ENCODE measurements around the gene HIVEP3.

The HIVEP3 gene

DNA sequence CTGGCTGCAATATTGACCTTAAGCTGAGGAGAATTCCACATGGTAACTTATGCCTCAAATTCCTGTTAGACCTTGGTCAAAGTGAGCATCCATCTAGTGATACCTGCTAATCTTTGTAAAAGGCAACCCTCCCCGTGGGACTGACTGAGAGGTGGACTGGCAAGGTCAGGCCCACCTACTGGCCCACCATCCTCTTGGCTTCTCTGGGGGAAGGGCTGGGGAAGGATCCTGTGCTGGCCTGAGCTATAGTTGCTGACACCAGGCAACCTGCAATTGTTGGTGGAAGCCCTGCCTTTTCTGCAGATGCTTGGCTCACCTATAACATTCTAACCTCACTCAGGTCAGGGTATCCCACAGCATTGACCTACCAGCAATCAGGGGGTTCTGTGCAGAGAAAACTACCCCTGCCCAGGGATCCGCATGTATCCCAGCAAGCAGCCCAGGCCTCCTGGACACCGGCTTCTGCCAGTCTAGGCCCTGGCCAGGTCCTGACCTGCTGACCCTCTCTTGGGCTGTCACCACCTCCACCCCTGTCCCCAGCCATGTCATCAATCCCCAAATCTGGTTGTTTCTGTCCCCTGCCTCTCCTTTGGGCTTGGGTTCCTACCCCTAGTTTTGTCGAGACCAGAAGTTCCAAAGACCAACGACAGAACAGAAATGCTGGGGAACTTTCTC, 326.1 kb downstream of the HIVEP3 start:
- no peak for DNase-seq

- no peak for DNase-seq
Measured at GRCh38 chr1:41591891-41592290, 326.8 kb downstream of the HIVEP3 start.

DNA sequence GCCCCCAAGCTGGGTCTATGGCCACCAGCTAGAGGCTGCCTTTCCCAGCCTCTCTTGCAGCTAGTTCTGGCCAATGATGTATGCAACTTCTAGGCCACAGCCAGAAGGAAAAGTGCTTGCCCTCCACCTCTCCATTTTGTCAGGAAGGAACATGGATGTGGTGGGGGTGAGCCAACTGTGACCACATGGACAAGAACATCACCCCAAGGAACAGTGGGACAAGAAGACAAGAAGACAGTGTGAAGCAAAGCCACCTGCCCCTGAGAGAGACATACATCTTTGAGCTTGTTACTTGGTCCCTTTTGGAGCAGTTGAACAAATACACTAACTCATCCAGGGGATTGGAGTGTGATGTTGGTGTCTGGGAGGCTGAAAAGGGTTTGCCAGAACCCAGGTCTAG, 328.4 kb downstream of the HIVEP3 start:
- no peak for DNase-seq

DNA sequence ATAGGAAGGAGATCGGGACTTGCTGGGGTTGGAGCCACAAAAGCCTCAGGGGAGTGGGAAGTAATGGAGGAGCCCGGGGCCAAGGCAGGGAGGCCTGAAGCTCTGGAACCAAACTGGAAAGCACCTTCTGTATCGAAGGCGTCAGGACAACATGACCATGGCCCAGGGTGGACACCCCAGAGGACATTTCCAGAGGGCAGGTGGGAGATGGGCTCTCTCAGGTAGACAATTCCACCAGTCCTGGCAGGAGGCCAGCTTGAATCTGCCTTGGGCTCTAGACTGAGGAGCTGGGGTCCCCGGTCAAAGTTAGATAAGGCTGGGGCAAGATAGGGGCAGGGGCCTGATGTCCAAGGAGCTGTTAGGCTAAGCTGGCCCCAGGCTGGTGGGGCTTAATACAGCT, 329.3 kb downstream of the HIVEP3 start:
- no peak for DNase-seq

DNA sequence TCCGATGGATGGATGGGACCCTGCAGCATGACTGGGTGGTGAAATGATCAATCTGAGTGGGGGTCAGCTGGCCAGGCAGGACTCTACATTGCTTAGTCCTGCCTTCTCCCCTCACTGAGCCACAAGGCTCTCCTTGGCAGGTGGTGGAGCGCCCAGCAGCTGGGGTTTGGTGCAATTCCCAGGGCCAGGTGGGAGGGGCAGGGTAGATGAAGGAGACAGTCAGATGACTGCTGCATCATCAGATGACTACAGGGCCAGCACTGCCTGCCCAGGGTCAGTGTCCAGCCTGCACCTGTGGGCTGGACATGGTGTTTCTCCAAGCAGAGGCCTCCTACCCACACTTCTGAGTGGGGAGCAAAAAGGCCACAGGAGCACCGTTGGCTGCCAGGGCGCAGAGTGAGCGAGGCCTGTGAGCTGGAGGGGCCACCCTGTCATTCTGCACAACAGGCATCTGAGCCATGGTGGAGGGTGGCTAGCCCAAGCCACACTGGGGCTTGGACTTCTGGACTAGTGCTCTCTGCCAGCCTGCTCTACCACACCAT, 330.3 kb downstream of the HIVEP3 start:
- DNase-seq = no peak

GRCh38 chr1:41587791-41588190, 330.9 kb downstream of the HIVEP3 start:
- DNase-seq = no peak

- DNase-seq = no peak
Measured at GRCh38 chr1:41586230-41586629, 332.5 kb downstream of the HIVEP3 start.

- DNase-seq = no peak
Measured at GRCh38 chr1:41583658-41584547, 334.8 kb downstream of the HIVEP3 start.

GRCh38 chr1:41582851-41583657, 335.7 kb downstream of the HIVEP3 start:
- DNase-seq = no peak

DNA sequence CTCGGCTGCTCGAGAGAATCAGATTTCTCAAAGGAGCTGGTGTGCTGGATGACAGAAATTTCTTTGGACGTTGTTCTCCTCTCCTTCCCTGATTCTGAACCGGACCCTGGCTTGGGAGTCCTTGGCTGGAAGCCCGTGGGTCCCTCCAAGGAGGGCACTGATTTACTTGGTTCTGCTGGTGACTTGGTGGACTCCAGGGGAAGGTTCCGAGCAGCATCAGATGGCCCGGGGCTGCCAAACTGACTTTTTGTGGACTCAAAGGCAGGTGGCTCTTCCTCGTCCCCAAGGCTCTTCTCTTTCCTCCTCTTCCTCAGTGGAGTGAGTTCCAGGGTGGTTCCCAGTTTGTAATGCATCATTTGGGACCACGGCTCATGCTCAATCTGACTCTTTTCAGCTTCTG, 336.4 kb downstream of the HIVEP3 start:
- no peak for DNase-seq

- no peak for DNase-seq
Measured at GRCh38 chr1:41582004-41582325, 336.8 kb downstream of the HIVEP3 start.

DNA sequence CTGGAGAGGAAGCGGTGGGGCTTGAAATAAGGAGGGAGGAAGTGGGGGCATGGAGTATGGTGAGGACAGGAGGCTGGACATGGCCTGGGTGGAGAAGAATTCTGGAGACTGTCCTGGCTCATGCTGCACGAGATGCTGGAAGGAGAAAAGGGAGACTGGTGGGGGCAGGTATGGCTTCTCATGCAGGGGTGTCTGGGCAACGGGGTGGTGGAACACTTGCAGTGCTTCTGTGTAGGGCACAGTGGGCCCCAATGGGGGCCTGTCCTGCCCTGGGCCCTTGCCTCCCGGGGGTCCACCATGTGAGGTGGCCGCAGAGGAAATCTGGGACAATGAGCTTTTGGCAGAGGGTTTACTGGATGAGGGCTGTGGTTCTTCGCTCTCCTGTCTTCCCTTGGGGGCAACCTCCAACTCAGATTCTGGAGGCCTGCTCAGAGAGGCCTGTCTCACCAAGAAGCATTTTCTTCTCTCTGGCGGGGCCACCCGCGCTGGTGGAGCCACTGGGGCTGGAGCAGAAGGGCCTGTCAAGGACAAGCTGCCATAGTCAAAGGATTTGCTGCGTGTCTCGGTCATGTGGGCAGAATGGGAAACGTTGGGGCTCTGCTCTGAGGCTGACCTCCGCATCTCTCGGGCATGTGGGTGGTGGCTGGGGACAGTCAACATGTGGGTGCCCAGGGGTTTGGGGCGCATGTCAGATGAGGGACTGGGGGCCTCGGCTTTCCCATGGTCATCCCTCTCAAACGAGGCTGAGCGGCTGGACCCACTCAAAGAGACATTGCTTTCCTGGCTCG, 337.3 kb downstream of the HIVEP3 start:
- DNase-seq = no peak

DNA sequence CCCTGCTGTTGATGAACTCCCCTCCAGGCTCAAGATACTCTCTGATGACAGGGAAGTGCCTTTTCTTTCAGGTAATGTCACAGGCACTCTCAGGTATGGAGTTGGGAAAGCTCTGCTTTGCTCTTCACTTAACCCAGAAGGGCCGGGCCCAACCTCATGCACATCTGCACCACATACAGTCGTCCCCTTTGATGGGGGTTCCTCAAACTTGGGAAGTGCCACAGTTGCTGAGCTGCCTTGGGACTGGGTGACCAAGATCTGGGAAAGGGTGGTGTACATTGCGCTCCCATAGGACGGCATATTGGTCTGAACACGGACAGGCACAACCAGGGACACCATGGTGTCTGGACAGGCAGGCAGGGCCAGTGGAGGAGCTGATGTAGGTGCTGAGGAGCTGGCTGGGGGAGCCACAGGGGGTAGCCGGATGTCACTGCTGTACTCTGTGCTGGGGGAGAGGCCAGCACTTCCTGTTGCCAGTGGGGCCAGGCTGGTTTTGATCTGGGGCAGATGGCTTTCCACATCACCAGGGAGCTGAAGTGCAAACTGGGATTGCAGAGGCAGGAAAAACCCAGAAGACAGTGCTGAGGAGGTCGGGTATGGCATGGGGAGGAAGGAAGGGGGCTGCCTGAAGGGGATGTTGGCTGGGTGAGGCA, 338.1 kb downstream of the HIVEP3 start:
- no peak for DNase-seq

DNA sequence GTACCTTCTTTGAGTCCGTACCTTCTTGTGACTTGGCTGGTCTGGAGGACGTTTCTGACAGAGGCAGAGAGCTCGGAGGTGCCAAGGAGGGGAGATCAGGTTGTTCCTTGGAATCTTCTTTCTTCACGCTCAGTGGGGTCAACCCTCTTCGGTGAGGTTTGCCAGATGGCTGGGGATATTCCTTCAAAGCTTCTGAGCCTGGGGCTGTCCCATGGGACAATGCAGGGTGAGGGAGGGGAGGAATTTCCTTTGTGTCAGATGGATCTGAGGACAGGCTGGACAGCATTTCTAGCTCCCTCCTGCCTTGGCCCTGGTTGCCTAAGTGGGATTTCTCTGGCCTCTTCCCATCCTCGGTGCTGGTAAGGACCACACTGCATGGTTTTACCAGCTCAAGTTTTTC, 338.7 kb downstream of the HIVEP3 start:
- DNase-seq = no peak

- peak; percentile 10 for DNase-seq
Measured at GRCh38 chr1:41578712-41579335, 339.9 kb downstream of the HIVEP3 start.

GRCh38 chr1:41576620-41577019, 342.1 kb downstream of the HIVEP3 start:
- DNase-seq = no peak

DNA sequence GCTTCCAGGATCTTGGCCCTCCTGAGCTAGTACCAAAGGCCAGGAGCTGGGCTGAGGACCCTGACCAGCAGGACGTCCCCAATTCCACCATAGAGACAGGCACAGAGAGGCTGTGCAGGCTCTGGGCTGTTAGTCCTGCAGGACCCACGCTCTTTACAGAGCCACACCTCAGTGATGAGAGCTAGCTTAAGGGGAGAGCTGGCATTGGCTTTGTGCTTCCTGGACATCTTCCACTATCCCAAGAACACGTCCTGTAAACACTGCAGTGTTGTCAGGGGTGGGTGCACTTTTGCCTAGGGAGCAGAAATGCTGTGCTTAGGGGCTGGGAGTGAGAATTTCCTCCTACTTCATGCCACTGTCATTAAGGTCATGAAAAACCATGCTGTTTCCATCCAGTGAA, 342.5 kb downstream of the HIVEP3 start:
- no peak for DNase-seq

GRCh38 chr1:41574842-41575241, 343.9 kb downstream of the HIVEP3 start:
- DNase-seq = no peak

DNA sequence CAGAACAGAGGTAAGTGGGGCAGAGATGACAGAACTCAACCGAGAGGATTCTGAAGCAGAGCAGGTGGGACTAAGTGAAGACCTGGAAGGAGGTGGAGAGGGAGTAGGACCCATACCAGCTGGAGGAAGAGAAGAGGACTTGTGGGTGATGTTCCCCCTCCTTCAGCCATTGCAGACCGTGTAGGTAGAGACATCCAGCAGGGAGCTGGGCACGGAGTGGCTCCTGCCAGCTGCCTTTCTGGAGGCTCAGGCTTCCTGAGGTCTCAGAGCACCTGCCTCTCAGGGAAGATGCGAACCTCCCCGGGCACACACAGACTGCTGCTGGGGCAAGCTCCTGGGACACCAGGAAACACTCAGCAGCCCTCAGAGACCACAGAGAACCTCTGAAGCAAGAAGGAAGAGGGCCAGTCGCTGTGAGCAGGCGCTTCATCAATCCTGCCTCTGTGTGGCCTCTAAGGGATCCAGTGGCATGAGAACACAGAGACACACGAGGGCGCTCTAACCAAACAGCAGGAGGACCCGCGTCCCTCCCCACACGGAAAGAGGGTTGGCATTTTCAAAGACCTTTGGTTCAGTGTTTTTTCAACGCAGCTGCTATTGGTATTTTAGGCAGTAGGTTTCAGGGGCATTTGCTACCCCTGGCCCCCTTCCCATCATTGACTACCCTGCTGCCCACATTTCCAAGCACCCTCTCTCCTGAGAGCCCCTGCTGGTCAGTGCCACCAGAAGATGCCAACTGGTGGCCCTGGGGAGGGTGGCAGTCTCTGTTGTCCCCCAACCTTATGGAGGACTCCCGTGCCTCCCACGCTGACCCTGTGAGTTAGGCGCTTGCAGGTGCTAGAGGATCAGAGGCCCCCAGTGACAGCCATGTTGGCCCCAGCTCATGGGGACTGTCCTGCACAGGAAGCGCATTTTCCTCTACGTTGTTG, 344.7 kb downstream of the HIVEP3 start:
- peak; percentile 71 for DNase-seq

- no peak for DNase-seq
Measured at GRCh38 chr1:41573194-41573593, 345.5 kb downstream of the HIVEP3 start.

Data from SHP77 treated with DMSO at 0.1 percent for 48 hours (cell line).